Urinary bladder (tissue), 4 donors: Measurements from ENCODE around the gene AVPR1B. TPM values are rescaled to one million over a fixed set of nuclear protein-coding genes. Genes with fewer than 3 reads are reported as not detected.

Experiments
- DNase-seq: peaks from one replicate; pipeline ENCODE4 v3.0.0-alpha.2; 2015; ENCODE audit errors: extremely low spot score
- H3K27ac ChIP-seq: one replicate; pipeline ENCODE4 v1.5.1; 2013; ENCODE audit warnings: low read depth, mild to moderate bottlenecking, moderate library complexity
- H3K36me3 ChIP-seq: one replicate; pipeline ENCODE4 v1.6.1; 2013; ENCODE audit warnings: mild to moderate bottlenecking, moderate library complexity; ENCODE audit not compliant: insufficient read depth
- H3K4me1 ChIP-seq: one replicate; pipeline ENCODE4 v1.6.1; 2013; ENCODE audit warnings: mild to moderate bottlenecking, moderate library complexity; ENCODE audit not compliant: insufficient read depth
- H3K4me3 ChIP-seq: one replicate; pipeline ENCODE4 v1.5.1; 2013; ENCODE audit warnings: low read depth, low read length
- WGBS: extraction: QIAGEN DNeasy Blood & Tissue Kit; methylation state at CpG from one replicate; pipeline ENCODE4 v1.1.7; 2013; 5-methylcytosine and 5-hydroxymethylcytosine counted together
- polyA plus RNA-seq: library from polyadenylated mRNA; stranded (reverse); fragments of 200-250 nt; gene quantifications from one replicate; pipeline ENCODE4 v1.2.3, GENCODE V29; 2013
- total RNA-seq: library from RNA; depleted of rRNA; stranded (reverse); fragments of >200 nt; gene quantifications from one replicate; pipeline ENCODE4 v1.2.3, GENCODE V29; 2014
- donor health status: healthy with polysubstance abuse.
- donor health status: healthy.

AVPR1B gene
- total RNA-seq (not detected), polyA plus RNA-seq (not detected)

- DNase-seq: no peak
- peak within 1 kb of the TSS; percentile 36 for H3K4me3 ChIP-seq
- H3K36me3 ChIP-seq: no peaks in the 10 kb centered on the region
- WGBS: 2% methylated on average over 55 of the region's 55 CpGs
- no peak within 1 kb of the TSS for H3K27ac ChIP-seq
- H3K4me1 ChIP-seq: no peaks in the 10 kb centered on the region
These were observed at the start of gene AVPR1B for GRCh38 chr1:206117151-206117948. Gene AVPR1B (minus strand): TSS chr1:206117388. CDS start chr1:206116890, 498 bp downstream.

GRCh38 chr1:206145771-206146290 is 28.6 kb upstream of the AVPR1B start:
- no peak overlapping the region for H3K27ac ChIP-seq
- no peaks in the 10 kb centered on the region for H3K36me3 ChIP-seq
- 52% methylated on average over 3 of the region's 3 CpGs for WGBS
- H3K4me1 ChIP-seq: no peaks in the 10 kb centered on the region
- H3K4me3 ChIP-seq: no peak overlapping the region
- DNase-seq: no peak

- WGBS: 64% methylated on average over 2 of the region's 2 CpGs
These were observed 27.4 kb upstream of the AVPR1B start for GRCh38 chr1:206144605-206145004.

GRCh38 chr1:206143537-206144172 is 26.5 kb upstream of the AVPR1B start:
- no peaks in the 10 kb centered on the region for H3K36me3 ChIP-seq
- H3K27ac ChIP-seq: no peak overlapping the region
- H3K4me1 ChIP-seq: no peaks in the 10 kb centered on the region
- no peak overlapping the region for H3K4me3 ChIP-seq
- DNase-seq: no peak
- 85% methylated on average over 15 of the region's 15 CpGs for WGBS

More at GRCh38 chr1:206144605-206145004, 27.4 kb upstream of the AVPR1B start:
- H3K36me3 ChIP-seq: no peaks in the 10 kb centered on the region
- H3K4me3 ChIP-seq: no peak overlapping the region
- H3K4me1 ChIP-seq: no peaks in the 10 kb centered on the region
- DNase-seq: no peak
- H3K27ac ChIP-seq: no peak overlapping the region

- no peaks in the 10 kb centered on the region for H3K36me3 ChIP-seq
- WGBS: 68% methylated on average over 2 of the region's 2 CpGs
- no peaks in the 10 kb centered on the region for H3K4me1 ChIP-seq
- DNase-seq: no peak
- H3K4me3 ChIP-seq: no peak overlapping the region
- no peak overlapping the region for H3K27ac ChIP-seq
These were observed 25.6 kb upstream of the AVPR1B start for GRCh38 chr1:206142770-206143169.

- no peak overlapping the region for H3K27ac ChIP-seq
- 77% methylated on average over 3 of the region's 3 CpGs for WGBS
- DNase-seq: no peak
- no peaks in the 10 kb centered on the region for H3K4me1 ChIP-seq
- H3K36me3 ChIP-seq: no peaks in the 10 kb centered on the region
- no peak overlapping the region for H3K4me3 ChIP-seq
These were observed 24.8 kb upstream of the AVPR1B start for GRCh38 chr1:206142011-206142410.

GRCh38 chr1:206136241-206136640 is 19.1 kb upstream of the AVPR1B start:
- H3K4me1 ChIP-seq: no peaks in the 10 kb centered on the region
- DNase-seq: no peak
- H3K27ac ChIP-seq: no peak overlapping the region
- H3K4me3 ChIP-seq: no peak overlapping the region
- H3K36me3 ChIP-seq: no peaks in the 10 kb centered on the region
- 39% methylated on average over 2 of the region's 2 CpGs for WGBS

GRCh38 chr1:206135248-206135647 is 18.1 kb upstream of the AVPR1B start:
- H3K4me1 ChIP-seq: no peaks in the 10 kb centered on the region
- 82% methylated on average over 2 of the region's 2 CpGs for WGBS
- H3K4me3 ChIP-seq: no peak overlapping the region
- no peaks in the 10 kb centered on the region for H3K36me3 ChIP-seq
- no peak overlapping the region for H3K27ac ChIP-seq
- no peak for DNase-seq

- WGBS: 82% methylated on average over 7 of the region's 7 CpGs
- DNase-seq: no peak
- Histone ChIP-seq H3K27ac (no peak overlapping the region), H3K4me3 (no peak overlapping the region), H3K36me3 (no peaks in the 10 kb centered on the region), H3K4me1 (no peaks in the 10 kb centered on the region)
These were observed 16.7 kb upstream of the AVPR1B start for GRCh38 chr1:206133751-206134415.

- Histone ChIP-seq H3K4me3 (no peak overlapping the region), H3K4me1 (no peaks in the 10 kb centered on the region), H3K36me3 (no peaks in the 10 kb centered on the region), H3K27ac (no peak overlapping the region)
- 60% methylated on average over 7 of the region's 7 CpGs for WGBS
- DNase-seq: no peak
These were observed 13.8 kb upstream of the AVPR1B start for GRCh38 chr1:206131037-206131436.

GRCh38 chr1:206128196-206128595 is 11.0 kb upstream of the AVPR1B start:
- Histone ChIP-seq H3K4me3 (no peak overlapping the region), H3K36me3 (no peaks in the 10 kb centered on the region), H3K27ac (no peak overlapping the region), H3K4me1 (no peaks in the 10 kb centered on the region)
- DNase-seq: no peak
- 53% methylated on average over 4 of the region's 4 CpGs for WGBS

- 93% methylated on average over 9 of the region's 9 CpGs for WGBS
- no peaks in the 10 kb centered on the region for H3K36me3 ChIP-seq
- DNase-seq: no peak
- no peak overlapping the region for H3K27ac ChIP-seq
- no peaks in the 10 kb centered on the region for H3K4me1 ChIP-seq
- no peak overlapping the region for H3K4me3 ChIP-seq
These were observed 10.1 kb upstream of the AVPR1B start for GRCh38 chr1:206127336-206127735.

GRCh38 chr1:206125346-206125745 is 8.2 kb upstream of the AVPR1B start:
- Histone ChIP-seq H3K36me3 (no peaks in the 10 kb centered on the region), H3K4me1 (no peaks in the 10 kb centered on the region), H3K27ac (no peak overlapping the region), H3K4me3 (no peak overlapping the region)
- DNase-seq: no peak
- 93% methylated on average over 1 of the region's 1 CpG for WGBS

GRCh38 chr1:206122686-206123085 is 5.5 kb upstream of the AVPR1B start:
- DNase-seq: no peak
- no peaks in the 10 kb centered on the region for H3K4me1 ChIP-seq
- H3K4me3 ChIP-seq: no peak overlapping the region
- no peaks in the 10 kb centered on the region for H3K36me3 ChIP-seq
- H3K27ac ChIP-seq: no peak overlapping the region
